Psoas muscle (tissue), 8 donors: ENCODE data around the gene MED14. TPM values are rescaled to one million over a fixed set of nuclear protein-coding genes. Genes with fewer than 3 reads are reported as not detected.
A peak's percentile ranks its signal among the peaks of the same experiment; 100 is the strongest.

Experiments used
- ATAC-seq, 4 donors: fragments of 200-7000 bp; cut with Tn5 transposase; one replicate each; pipeline ENCODE4 v1.9.1; 2020; ENCODE audit warnings: moderate library complexity in 3 of 4, mild to moderate bottlenecking in 2 of 4
- DNase-seq, 2 donors: peaks; one replicate each; pipeline ENCODE4 v3.0.0-alpha.2; 2020
- H3K27ac ChIP-seq: fragments of 200-600 bp; one replicate; pipeline ENCODE4 v1.8.0; 2022
- H3K27me3 ChIP-seq, 3 donors: fragments of 200-600 bp in 1 of 3; one replicate each; pipeline versions ENCODE4 v1.6.1 to v1.8.0; 2013 to 2022; ENCODE audit warnings: low read length in 2 of 3, mild to moderate bottlenecking in 2 of 3, moderate library complexity in 1 of 3; ENCODE audit not compliant: insufficient read depth in 3 of 3
- H3K36me3 ChIP-seq, 2 donors: fragments of 200-600 bp in 1 of 2; one replicate each; pipeline versions ENCODE4 v1.6.1 to v1.8.0; 2013 to 2022; ENCODE audit warnings: low read depth in 1 of 2, mild to moderate bottlenecking in 1 of 2, moderate library complexity in 1 of 2; ENCODE audit not compliant: insufficient read depth in 1 of 2
- H3K4me1 ChIP-seq: fragments of 200-600 bp; one replicate; pipeline ENCODE4 v1.8.0; 2022
- H3K4me3 ChIP-seq: fragments of 200-600 bp; one replicate; pipeline ENCODE4 v1.8.0; 2022; ENCODE audit warnings: mild to moderate bottlenecking
- H3K9me3 ChIP-seq: fragments of 200-600 bp; one replicate; pipeline ENCODE4 v1.8.0; 2022
- WGBS, 3 donors: extraction: QIAGEN DNeasy Blood & Tissue Kit; methylation state at CpG; one replicate each; pipeline versions ENCODE4 v1.1.6 to v1.1.7; 2013; 5-methylcytosine and 5-hydroxymethylcytosine counted together
- intact Hi-C, 2 donors: fragments of 100-400 bp; cut with DNase I; formaldehyde crosslinking; loops; one replicate each; pipeline versions ENCODE4 v1.11.0 to v1.14.2; 2022
- polyA plus RNA-seq, 3 donors: library from polyadenylated mRNA; stranded (reverse); fragments of 200-250 nt; gene quantifications; one replicate each; pipeline ENCODE4 v1.2.3, GENCODE V29; 2013
- total RNA-seq, 4 donors: library from RNA; stranded (reverse); fragmentation: NEBNext Ultra II Directional in 2 of 4; extraction: Animal tissue kit (Norgen Biotek cat#: 25700) in 2 of 4; gene quantifications; one replicate each; pipeline versions ENCODE4 v1.2.1 to v1.2.4, GENCODE V29; 2021 to 2023
- TF ChIP-seq, protein P1 (sequence below): fragments of 200-600 bp; IDR thresholded peaks from one replicate; pipeline ENCODE4 v1.8.0; 2022; ENCODE audit warnings: antibody characterized with exemption
- donor health status: healthy with polysubstance abuse.
- donor health status: DM: no; HTN: no; CAD: no; lungs with moderate emphysema.
- donor health status: Bipolar disorder and iron deficiency.
- donor health status: healthy.
- donor health status: DM: yes; HTN: yes; CAD: no.
- donor health status: DM: no; HTN: no; CAD: no.
- donor health status: DM: no; HTN: no; CAD: no.
- donor health status: DM: yes; HTN: yes; CAD: no.

The MED14 gene
- total and polyA plus RNA-seq, 7 donors, result 10.7 to 63.2 (median 46.6) TPM

DNA sequence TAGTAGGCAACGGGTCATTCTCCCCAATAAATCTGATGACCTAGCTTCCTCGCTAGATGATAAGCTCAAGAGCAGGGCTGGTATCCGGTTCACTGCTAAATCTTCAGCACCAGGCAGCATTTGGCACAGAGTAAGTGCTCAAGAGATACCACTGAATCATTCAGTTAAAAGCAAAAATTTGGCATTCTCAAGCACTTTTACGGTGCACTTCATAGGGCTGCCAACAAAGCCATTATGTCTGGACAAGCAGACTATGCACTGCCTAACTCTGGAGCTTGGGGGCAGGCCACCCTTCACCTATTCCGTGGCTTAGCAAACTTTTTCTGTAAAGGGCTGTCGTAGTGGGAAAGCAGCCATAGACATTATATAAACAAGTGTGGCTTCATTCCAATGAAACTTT lies 64.2 kb downstream of the MED14 start:
- Histone ChIP-seq H3K27me3 (no peaks in the 10 kb centered on the region), H3K9me3 (no peaks in the 10 kb centered on the region), H3K36me3 (peaks cover 3 to 80% of the 10 kb centered on the region in 2 donors), H3K27ac (no peak overlapping the region), H3K4me1 (no peaks in the 10 kb centered on the region), H3K4me3 (no peak overlapping the region)
- DNase-seq (no peak), ATAC-seq (peak in 2 of 4 donors; percentile 55 to 68)
- intact Hi-C loops, result no loop called here
- TF ChIP-seq, protein P1, sequence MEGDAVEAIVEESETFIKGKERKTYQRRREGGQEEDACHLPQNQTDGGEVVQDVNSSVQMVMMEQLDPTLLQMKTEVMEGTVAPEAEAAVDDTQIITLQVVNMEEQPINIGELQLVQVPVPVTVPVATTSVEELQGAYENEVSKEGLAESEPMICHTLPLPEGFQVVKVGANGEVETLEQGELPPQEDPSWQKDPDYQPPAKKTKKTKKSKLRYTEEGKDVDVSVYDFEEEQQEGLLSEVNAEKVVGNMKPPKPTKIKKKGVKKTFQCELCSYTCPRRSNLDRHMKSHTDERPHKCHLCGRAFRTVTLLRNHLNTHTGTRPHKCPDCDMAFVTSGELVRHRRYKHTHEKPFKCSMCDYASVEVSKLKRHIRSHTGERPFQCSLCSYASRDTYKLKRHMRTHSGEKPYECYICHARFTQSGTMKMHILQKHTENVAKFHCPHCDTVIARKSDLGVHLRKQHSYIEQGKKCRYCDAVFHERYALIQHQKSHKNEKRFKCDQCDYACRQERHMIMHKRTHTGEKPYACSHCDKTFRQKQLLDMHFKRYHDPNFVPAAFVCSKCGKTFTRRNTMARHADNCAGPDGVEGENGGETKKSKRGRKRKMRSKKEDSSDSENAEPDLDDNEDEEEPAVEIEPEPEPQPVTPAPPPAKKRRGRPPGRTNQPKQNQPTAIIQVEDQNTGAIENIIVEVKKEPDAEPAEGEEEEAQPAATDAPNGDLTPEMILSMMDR, result no peak
- WGBS, 3 donors, result 27 to 37% (median 35%) methylated on average over 6 of the region's 6 CpGs

DNA sequence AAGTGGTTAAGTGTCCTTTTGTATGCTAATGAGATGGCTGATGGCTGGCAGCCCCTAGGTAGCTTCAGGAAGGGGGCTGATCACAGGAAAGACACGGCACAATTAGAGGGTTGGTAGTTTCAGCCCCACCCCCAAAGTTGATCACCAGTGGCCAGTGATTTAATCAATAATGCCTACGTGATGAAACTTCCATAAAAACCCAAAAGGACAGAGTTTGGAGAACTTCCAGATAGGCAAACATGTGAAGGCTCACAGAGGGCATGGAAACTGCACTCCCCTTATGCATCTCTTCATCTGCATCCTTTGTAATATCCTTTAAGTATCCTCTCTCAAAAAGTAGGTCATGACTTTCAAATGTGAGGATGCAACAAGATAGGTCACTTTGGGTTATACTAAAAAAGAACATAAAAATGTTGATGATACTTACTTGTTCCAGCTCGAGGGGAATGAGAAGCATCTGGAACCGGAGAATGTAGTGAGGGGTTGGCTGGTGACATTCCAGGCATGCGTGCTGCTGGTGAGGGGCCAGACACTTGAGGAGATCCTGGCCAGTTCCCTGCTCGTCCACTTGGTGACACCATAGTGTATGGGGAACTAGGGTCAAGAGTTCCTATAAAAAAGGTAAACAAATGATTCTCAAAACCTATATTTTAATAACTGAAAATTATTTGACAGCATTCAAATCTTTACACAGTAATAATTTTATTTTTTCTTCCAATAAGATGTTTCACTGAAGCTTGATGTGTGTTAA lies 71.3 kb downstream of the MED14 start:
- Histone ChIP-seq H3K27me3 (no peaks in the 10 kb centered on the region), H3K27ac (no peak overlapping the region), H3K4me3 (no peak overlapping the region), H3K36me3 (peaks cover 0 to 91% of the 10 kb centered on the region in 2 donors), H3K4me1 (no peaks in the 10 kb centered on the region), H3K9me3 (no peaks in the 10 kb centered on the region)
- intact Hi-C loops, result no loop called here
- TF ChIP-seq, protein P1, result peak; percentile 48
- whole genome bisulfite sequencing, 3 donors, result 34 to 41% (median 34%) methylated on average over 6 of the region's 6 CpGs
- ATAC-seq (peak; percentile 39 to 83 (median 72)), DNase-seq (no peak)

DNA sequence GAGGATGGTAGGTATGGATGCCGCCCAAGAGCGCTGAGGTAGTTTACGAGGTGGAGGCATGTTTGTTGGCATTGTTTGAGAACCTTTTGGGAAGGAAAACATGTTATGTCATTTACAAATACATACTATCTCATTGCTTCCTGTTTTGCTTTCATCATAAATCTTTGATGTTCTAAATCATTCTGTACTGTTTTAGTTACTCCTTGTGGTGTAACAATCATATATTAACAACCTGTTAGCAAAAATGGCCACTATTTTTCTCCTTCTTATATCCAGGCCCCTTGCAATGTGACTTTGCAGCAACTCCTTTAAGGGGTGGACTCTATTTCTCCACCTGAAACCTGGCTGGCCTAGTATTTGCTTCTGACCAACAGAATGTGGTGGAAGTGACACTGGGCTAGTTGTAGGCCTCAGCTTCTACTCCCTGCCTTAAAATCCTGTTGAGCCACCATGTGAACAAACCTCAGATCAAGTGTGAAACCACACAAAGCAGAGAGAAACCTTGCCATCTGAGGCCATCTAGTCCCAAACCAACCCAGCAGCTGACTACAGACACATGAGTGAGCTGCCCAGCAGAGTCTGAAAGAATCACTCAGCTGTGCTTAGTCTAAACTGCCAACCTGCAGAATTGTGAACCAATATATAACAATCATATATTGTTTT lies 72.1 kb downstream of the MED14 start:
- intact Hi-C loops, result no loop called here

DNA sequence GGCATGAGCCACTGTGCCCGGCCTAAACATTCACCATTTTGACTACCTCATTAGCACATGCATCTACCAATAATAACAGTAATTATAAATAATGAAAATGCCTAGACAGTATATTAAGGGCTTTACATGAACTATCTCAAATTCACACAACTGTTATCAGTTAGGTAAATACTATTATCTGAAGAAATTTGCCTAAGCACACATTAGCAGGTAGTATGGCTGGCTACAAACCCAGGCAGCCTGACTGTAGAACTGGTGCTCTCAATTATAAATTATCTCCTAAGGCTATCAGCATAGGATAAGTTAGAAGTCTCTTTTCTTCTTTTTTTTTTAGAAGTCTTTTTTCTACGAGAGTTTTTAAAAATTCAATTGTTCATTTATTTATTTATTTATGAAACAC lies 73.9 kb downstream of the MED14 start:
- H3K27me3 ChIP-seq, result no peaks in the 10 kb centered on the region
- TF ChIP-seq, protein P1, result no peak
- H3K4me1 ChIP-seq, result no peaks in the 10 kb centered on the region
- DNase-seq, result no peak
- peaks cover 0 to 91% of the 10 kb centered on the region in 2 donors for H3K36me3 ChIP-seq
- WGBS, 3 donors, result 89 to 100% (median 98%) methylated on average over 2 of the region's 2 CpGs
- H3K27ac ChIP-seq, result no peak overlapping the region
- no peaks in the 10 kb centered on the region for H3K9me3 ChIP-seq
- H3K4me3 ChIP-seq, result no peak overlapping the region
- intact Hi-C loops, result no loop called here
- ATAC-seq, result no peak

More for the DNA sequence above, 72.1 kb downstream of the MED14 start:
- Histone ChIP-seq H3K27me3 (no peaks in the 10 kb centered on the region), H3K4me3 (no peak overlapping the region), H3K4me1 (no peaks in the 10 kb centered on the region), H3K36me3 (peaks cover 0 to 92% of the 10 kb centered on the region in 2 donors), H3K27ac (no peak overlapping the region), H3K9me3 (no peaks in the 10 kb centered on the region)
- DNase-seq (no peak), ATAC-seq (no peak)
- TF ChIP-seq, protein P1, result no peak
- WGBS, 3 donors, result 80 to 89% (median 84%) methylated on average over 3 of the region's 3 CpGs
